NCI-H774 (cell line): ENCODE data around the gene PDLIM7.
A peak's percentile ranks its signal among the peaks of the same experiment; 100 is the strongest.

Experiments used
- DNase-seq: peaks from one replicate; lab custom pipeline; 2025; lab: John Stamatoyannopoulos, UW

Gene PDLIM7

DNA sequence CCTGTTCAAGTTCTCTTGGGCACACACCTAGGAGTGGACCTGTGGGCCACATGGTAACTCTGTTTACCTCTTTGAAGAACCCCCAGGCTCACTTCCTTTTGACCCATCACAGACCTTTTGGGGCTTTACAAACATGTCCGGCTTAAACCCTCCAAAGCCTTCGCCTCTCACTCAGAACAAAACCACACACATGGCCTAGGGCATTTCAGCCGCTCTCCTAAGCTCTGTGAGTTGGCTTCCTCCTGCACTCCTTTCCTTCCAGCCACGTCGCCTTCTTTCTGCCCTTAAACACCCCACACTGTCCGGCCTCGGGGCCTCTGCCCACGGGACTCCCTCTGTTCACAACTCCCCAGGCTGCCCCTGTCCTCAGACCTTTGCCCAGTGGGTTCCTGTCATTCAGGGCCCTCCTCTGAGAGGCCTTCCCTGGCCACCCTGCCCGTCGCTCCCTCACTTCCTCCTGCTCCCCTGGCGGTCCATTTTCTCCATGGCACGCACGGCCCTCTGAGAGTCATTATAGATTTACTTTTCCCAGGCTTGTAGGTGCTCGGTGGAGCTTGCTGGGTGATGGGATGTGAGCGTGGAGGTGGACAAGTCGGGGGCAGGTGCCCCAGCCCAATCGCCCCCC is 10.3 kb upstream of the PDLIM7 start:
- no peak for DNase-seq

GRCh38 chr5:177507165-177507564 is 9.8 kb upstream of the PDLIM7 start:
- no peak for DNase-seq

GRCh38 chr5:177505075-177505474 is 7.7 kb upstream of the PDLIM7 start:
- DNase-seq: no peak

- DNase-seq: no peak
Measured at GRCh38 chr5:177504086-177505056, 7.0 kb upstream of the PDLIM7 start.

GRCh38 chr5:177503351-177504085 is 6.1 kb upstream of the PDLIM7 start:
- DNase-seq: no peak

- no peak for DNase-seq
Measured at GRCh38 chr5:177502886-177503285, 5.5 kb upstream of the PDLIM7 start.

DNA sequence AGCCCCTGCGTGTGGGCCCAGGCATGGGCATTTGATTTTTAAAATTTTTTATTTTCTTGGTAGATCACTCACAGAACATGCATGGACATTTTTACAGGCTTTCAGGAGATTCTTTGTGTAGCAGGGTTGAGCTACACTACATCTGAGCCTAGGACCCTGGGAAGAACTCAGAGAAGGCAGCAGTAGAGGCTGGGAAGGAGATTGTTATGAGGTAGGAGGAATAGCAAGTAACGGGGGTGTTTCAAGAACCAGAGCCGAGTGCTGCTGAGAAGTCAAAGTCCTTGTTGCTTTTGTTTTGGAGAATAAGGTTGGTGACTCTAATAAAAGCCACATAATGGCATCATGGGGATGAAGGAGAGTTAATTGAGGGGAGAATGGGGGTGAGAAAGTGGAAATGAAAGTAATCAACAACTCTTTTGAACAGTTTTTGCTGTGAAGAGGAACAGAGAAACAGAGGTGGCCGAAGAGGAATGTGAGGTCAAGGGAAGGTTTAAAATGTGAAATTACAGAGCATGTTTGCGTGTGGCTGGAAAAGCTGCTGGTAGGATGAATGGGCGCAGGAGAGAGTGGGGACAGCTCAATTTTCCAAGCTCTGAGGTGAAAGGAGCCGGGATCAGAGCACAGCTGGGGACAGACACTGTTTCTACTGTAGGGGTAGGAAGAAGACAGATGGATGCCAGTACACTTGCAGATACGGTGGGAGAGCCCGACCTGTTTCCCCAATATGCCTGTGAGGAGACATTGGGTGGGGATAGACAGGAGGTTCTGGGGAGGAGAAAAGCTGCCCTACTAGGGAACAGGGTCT is 4.7 kb upstream of the PDLIM7 start:
- no peak for DNase-seq

DNA sequence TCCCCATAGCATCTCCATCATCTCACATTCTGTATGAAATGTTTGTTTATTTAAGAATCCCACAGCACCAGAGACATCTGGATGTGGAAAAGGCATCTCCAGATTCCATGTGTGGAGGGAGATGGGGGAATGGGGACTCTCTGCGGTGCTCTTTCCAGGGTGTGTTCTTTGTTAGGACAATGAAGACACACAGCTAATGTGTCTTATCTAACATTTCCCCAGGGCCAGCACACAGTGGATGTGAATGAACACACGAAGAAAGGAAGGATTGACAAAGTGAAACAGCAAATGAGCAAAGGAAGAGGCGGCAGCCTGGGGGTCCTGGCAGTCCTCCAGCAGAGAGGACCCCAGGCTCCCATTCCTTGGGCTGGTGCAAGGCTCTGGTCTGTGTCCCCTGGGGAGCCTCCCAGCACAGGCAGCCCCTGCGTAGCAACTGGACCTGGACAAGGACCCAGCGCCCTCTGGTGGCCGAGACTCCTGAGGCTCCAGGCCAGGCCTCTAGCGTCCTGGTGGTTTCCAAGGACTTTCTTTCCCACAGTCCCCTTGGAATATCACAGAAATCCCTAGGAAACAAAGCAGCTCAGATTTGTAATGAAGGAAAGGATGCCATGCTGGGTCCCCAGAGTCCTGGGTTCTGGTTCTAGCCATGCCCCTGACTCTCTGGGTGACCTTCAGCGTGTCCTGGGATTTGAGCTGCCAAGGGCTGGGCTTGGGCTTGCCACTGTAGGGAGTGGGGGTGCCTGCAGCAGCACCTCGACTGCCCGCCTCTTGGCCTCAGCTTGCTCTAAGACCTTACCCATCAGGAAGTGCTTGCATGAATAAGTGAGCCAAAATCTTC is 3.5 kb upstream of the PDLIM7 start:
- DNase-seq: peak; percentile 64

GRCh38 chr5:177499842-177500241 is 2.4 kb upstream of the PDLIM7 start:
- DNase-seq: no peak

GRCh38 chr5:177498013-177498787 is 796 bp upstream of the PDLIM7 start:
- DNase-seq: no peak

GRCh38 chr5:177496727-177497291 is 595 bp downstream of the PDLIM7 start:
- peak; percentile 9 for DNase-seq

GRCh38 chr5:177496070-177496726 is 1.2 kb downstream of the PDLIM7 start:
- no peak for DNase-seq

DNA sequence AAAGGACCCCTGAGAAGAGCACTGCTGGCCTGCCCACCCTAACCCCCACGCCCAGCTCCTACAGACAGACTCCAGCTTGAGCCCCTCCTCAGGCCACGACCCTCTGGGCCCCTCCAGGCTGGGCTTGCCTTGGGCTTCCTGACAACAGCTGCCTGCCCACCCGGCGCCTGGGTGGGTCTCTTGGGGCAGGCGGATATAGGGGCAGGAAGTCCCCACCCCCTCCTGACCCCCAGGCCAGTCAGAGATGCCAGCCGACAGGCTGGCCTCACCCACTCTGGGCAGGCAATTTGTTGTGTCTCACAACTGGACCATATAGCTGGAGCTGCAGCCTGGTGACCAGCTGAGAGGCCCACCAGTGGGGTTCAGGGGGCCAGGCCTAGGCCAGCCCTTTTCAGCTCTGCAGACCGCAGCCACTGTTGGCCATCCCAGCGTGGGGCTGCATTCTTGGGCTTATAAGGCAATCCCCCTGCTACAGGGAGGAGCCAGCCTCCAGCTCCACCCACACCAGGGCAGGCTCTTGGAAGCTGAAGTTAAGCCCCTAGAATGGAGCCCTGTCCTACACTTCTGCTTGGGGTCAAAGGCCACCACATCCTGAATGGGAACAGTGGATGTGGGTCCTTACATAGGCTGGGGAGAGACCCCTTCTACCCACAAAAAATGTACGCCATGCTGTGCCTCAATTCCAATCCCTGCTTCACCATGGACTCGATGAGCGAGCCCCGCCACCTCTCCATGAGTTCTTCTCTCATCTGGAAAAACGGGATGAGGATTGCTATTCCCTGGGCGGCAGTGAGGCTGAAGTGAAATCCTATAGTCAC is 2.0 kb downstream of the PDLIM7 start:
- DNase-seq: no peak

- DNase-seq: no peak
Measured at GRCh38 chr5:177494346-177495195, 2.8 kb downstream of the PDLIM7 start.

GRCh38 chr5:177493795-177494345 is 3.5 kb downstream of the PDLIM7 start:
- DNase-seq: no peak

- no peak for DNase-seq
Measured at GRCh38 chr5:177492841-177493240, 4.6 kb downstream of the PDLIM7 start.
